Stimulated activated CD8-positive, alpha-beta memory T cell treated with anti-CD3 and anti-CD28 coated beads, Interleukin-4, amount 100 ng/mL, for 1 hour (primary cell): ENCODE data around the gene MICA.
"Not testable (repeated sequence)": the region's sequence is repeated elsewhere in the genome, so short reads cannot be mapped to it uniquely, and the experiment has no call there.

Experiments used
- DNase-seq, 2 donors: peaks; one replicate each; pipeline ENCODE4 v3.0.0-alpha.2; 2020; ENCODE audit warnings: low read depth in 2 of 2, low spot score in 1 of 2

The MICA gene

DNA sequence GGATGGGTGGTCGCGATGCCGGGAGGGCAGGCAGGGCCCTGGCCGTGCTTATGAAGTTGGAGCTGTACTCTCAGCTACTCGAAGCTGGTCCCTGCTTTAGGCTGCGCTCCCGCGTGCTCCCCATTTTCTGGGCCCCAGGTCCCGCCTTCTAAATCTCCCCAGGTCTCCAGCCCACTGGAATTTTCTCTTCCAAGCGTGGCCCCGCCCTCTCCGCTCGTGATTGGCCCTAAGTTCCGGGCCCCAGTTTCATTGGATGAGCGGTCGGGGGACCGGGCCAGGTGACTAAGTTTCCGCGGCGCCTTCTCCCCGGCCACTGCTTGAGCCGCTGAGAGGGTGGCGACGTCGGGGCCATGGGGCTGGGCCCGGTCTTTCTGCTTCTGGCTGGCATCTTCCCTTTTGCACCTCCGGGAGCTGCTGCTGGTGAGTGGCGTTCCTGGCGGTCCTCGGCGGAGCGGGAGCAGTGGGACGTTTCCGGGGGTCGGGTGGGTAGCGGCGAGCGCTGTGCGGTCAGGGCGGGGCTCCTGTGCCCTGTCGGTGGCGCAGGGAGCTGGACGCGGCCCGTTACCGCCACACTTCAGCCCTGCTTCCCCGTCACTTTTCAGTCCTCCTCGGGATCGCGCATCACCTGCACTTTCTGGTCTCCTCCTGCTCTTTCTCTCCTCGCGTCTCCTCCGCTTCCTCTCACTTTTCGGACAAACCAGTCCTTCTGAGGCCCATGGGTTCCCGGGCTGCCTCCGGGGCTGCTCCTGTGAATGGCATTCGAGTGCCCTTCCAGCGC is at the start of gene MICA:
Gene MICA, plus strand, starts transcription at position 313 of the 778 bp plus-strand sequence. Its CDS starts 38 bp downstream, at position 351.
- DNase-seq: peak; percentile 46 to 51

DNA sequence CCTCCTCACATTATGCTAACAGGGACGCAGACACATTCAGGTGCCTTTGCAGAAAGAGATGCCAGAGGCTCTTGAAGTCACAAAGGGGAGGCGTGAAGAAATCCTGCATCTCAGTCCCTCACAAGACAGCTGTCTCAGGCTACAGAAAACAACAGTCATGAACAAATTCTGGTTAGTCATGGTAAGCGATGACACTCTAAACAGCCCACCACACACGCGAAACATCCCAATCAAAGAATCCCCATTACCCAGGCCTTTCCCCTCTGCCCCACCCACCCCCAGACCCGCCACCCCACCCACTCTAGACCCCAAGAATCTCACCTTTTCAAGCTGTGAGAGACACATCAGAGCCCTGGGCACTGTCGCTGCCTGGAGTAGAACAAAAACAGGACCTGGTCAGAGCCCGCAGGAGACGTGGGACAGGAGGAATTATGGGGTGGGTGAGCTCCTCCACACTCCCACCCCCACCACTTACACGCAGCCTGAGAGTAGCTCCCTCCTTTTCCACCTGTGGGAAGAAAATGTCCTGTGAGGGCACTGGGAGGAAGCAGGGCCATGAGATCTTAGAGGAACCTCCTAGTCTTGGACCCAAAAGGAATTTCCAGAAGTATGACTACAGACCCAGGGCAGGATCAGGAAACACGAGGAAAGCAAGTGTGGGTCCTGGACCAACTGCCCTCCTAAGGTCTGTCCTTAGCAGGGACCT is 49.1 kb upstream of the MICA start:
- DNase-seq: no peak

DNA sequence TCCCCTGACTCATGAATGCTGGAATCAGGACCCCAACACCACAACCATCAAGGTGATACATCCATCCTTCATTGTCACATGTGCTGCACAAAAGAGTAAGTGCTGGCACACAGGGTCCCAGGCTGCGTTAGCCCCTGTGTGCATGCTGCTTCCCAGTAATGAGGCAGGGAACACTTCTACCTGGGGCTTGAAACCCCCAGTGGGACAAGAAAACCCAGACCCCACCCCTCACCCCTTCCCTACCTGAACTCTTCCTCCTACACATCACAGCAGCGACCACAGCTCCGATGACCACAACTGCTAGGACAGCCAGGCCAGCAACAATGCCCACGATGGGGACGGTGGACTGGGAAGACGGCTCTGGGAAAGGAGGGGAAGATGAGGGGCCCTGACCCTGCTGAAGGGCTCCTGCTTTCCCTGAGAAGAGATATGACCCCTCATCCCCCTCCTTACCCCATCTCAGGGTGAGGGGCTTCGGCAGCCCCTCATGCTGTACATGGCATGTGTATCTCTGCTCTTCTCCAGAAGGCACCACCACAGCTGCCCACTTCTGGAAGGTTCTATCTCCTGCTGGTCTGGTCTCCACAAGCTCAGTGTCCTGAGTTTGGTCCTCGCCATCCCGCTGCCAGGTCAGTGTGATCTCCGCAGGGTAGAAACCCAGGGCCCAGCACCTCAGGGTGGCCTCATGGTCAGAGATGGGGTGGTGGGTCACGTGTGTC is 48.4 kb upstream of the MICA start:
- no peak for DNase-seq

DNA sequence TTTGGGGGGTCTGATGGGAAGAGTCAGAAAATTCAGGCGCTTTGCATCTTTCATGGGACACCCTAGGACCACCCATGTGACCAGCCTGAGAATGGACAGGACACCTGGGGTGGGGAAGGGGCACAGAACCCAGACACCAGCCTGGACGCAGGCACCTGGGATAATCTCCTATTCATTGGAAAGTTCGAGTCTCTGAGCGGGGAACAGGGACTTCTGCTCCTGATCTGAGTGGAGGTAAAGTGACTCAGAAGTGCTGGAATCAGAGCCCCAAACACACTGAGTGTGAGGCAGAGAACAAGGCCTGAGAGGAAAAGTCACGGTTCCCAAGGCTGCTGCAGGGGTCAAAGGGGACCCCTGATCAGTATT is 47.8 kb upstream of the MICA start:
- DNase-seq: no peak

DNA sequence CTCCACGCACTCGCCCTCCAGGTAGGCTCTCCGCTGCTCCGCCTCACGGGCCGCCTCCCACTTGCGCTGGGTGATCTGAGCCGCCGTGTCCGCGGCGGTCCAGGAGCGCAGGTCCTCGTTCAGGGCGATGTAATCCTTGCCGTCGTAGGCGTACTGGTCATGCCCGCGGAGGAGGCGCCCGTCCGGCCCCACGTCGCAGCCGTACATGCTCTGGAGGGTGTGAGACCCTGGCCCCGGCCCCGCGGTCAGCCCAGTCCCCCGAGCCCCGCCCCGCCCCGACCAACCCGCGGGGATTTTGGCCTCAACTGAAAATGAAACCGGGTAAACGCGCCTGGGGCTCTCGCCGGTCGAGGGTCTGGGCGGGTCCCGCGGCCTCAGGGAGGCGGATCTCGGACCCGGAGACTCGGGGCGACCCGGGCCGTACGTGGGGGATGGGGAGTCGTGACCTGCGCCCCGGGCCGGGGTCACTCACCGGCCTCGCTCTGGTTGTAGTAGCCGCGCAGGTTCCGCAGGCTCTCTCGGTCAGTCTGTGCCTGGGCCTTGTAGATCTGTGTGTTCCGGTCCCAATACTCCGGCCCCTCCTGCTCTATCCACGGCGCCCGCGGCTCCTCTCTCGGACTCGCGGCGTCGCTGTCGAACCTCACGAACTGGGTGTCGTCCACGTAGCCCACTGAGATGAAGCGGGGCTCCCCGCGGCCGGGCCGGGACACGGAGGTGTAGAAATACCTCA is 47.0 kb upstream of the MICA start:
- DNase-seq: no peak

DNA sequence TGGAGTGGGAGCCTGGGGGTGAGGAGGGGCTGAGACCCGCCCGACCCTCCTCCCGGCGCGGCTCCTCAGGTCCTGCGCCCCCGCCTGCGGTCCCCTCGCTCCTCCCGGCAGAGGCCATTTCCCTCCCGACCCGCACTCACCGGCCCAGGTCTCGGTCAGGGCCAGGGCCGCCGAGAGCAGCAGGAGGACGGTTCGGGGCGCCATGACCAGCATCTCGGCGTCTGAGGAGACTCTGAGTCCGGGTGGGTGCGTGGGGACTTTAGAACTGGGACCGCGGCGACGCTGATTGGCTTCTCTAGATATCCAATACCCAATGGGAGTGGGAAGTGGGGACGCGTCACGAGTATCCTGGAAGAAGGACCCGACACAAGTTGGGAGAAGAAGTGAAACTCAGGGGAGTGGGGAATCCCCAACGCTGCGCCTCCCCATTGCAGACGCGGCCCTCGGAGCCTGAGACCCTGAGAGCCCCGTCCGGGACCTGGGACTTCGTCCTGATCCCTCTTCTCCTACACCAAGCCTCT is 46.4 kb upstream of the MICA start, which contains the start of gene HLA-B:
Gene HLA-B, minus strand, starts transcription at position 234 of the 521 bp plus-strand sequence. Its CDS starts 21 bp downstream, at position 213.
- peak; percentile 42 to 69 for DNase-seq

DNA sequence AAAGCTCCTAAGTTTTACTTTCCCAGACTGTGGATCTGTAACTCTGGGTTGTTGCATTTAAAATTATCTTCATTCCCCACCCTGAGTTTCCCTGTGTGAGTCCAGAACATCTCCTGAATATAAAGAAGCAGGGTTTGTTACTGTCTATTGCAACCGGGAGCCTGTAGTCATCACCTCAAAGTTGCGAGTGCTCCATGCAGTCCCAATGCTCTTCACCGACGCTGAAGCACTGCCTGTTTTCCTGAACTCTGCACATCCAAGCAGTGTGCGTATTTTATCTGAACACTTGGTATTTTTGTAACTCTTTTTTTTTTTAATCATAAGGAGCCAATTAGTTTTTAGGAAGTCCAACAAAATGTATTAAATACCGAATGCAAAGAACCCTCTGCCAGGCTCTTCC is 45.5 kb upstream of the MICA start:
- no peak for DNase-seq

DNA sequence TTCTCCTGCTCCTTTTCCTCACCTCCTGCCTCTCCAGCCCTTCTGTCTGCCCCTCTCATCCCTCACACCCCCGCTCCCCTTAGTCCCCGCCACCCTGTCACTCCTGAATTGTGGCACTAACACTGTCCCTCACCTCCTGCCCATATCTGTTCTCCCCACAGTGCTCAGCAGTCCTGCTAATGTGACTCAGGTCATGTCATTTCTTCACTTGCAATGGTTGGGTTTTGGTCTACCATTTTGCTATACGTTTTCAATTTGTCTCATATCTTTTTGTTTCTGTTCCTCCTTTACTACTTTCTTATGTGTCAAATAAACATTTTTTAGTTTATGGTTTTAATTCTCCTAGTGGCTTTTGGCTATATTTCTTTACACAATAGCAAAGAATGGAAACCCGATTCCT is 45.1 kb upstream of the MICA start:
- no peak for DNase-seq

DNA sequence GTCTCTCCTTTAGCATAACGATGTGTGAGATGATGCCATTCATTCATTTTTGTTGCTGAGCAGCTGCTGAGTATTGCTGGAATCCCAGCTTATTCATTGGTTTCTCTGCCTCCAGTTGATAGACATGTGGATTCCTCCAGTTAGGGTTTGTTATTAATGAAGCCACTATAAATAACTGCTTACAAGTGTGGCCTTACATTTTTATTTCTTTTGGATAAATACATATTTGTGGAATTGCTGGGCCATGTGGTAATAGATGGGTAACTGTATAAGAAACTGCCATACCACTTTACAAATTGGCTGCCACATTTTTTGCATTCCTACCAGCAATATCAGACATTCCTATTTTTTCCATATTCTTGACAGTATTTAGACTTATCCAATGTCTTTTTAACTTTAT is 43.8 kb upstream of the MICA start:
- DNase-seq: no peak

DNA sequence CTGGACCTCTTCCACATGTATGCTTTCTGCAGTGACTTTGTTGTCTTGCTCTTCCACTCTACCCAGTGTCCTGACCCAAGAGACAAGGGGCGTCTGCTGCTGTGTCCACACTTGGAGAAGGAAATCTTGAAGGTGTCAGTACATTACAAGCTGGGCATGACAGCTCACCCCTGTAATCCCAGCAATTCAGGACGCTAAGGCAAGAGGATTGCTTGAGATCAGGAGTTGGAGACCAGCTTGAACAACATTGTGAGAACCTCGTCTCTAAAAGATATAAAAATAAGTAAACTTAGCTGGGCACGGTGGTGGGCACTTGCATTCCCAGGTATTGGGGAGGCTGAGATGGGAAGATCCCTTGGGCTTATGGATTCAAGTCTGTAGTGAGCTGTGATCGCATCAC is 40.6 kb upstream of the MICA start:
- DNase-seq: no peak

DNA sequence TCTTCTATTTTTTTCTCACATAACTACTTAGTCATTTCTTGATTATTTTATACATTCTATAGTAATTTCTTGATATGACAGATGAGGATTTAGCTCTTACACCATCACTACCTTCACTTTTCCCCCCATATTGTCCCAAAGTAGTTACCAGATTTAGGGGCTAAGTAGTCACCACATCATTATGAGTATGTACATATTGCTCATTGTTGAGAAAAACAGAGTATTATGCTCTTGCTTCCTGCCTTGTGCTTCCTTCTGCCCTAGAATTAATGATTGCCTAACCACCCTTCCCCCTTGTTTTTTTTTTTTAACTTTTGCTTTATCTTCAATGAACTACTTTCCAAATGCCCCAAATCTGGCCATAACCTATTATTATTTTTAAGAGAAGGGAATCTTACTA is 39.6 kb upstream of the MICA start:
- DNase-seq: no peak

DNA sequence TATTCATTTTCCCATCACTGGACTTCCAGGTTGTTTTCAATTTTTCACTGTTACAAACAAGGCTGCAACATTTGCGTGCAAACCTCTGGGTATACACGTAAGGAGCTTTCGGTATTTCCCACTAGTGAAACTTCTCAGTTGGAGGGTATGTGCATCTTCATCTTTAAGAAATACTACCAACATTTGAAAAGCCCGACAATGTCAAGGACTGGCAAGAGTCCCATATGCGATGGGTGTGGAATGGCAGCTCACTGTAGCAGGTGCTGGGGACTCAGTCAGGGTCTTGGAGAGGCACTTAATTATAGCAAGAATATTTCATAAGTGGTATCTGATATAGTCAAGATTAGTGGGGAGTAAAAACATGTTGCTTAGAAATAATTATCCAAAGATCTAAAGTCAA is 37.5 kb upstream of the MICA start:
- DNase-seq: no peak

DNA sequence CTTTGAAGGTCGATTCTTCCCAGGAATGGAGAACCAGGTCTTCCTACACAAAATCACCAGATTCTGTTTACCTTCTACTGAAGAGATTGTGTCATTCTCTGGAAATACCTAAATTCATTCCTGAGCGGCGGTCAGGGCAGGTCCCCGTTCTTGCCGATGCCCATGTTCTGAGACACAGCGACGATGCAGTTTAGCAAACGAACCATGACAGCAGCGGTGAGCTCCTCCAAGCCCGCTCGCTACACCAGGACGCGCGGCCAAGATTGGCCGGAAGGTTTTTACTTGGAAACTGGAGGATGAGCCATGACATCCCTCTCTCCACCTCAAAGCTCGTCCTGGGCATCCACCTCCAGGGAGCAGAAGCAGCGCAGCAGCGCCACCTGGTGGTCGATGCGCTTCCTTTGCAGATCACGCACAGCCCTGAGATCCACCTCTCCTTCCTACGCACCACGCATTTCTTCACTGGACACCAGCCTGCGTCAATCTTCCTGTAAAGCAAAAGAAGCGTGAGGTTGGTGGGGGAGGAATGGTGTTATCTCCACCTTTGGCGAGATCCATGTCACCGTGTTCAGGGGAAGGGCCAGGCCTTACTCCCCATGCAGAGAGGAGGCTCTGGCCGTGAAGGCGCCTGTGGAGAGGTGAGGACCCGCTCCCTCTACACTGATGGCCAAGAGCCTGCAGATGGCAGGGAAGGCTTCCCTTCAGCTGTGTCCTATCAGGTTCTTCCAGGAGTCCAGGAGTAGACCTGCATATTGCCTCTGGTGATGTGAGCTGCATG is 36.5 kb upstream of the MICA start:
- peak; percentile 65 to 83 for DNase-seq

DNA sequence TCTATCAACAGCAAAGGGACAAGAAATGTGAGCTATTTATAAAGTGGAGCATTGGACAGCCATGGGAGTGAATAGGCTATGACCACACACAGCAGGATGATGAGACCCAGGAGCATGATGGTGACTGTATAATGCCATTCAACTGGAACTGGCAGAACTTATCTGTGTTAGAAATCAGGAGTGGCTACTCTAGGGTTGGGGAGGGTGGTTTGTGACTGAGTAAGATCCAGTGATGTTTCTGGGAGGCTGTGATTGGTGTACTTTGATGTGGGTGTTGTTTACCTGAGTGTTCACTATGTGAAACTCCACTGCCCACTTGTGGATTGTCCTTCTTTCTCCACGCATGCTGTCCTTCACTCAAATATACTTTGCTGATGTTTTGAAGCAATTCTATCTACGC is 34.9 kb upstream of the MICA start:
- no peak for DNase-seq

DNA sequence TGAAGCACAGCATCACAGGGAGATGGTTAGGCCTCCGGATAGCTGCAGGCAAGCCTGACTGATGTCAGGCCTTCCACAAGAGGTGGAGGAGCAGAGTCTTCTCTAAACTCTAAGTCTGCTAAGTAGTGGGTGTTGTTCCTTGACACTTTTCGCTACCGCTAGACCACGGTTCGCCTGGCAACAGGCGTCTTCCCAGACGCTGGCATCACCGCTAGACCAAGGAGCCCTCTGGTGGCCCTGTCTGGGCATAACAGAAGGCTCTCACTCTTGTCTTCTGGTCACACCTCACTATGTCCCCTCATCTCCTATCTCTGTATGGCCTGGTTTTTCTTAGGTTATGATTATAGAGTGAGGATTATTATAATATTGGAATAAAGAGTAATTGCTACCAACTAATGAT is 29.3 kb upstream of the MICA start:
- not testable (repeated sequence) for DNase-seq

DNA sequence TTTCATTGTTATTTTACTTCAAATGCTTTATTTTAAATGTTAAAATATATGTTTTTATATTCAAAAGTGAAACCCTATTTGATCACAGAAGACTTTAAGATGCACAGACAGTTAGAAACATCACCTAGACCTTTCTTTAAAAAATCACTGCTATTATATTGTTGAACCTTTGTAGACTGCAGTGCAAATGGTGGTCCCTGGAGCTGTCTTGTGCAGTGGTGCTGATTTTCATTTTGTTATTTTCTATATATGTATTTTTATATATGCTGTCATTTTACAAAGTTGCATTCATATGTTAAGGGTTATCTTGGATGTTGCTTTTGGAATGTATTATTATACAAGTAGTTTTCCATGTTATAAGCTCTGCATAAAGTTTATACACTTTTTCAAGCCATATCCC is 27.7 kb upstream of the MICA start:
- no peak for DNase-seq

DNA sequence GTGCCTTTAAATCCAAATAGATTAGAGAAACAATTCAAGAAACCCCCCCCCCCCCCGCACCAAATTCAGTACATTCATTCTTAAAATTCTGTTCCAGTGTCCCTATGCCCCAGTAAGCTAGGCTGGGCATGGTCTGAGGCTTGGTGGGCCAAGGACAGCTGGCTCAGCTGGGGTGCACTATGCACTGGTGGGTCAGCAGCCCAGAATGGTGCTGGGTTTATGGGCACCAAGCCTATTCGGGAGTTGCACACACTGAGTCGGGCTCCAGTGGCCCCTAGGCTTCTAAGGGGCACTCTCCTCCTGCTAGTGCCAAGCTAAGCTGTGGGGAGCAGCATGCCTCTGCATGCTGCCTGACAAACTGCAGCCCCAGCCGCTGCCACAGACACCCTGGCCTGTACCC is 26.4 kb upstream of the MICA start:
- no peak for DNase-seq

DNA sequence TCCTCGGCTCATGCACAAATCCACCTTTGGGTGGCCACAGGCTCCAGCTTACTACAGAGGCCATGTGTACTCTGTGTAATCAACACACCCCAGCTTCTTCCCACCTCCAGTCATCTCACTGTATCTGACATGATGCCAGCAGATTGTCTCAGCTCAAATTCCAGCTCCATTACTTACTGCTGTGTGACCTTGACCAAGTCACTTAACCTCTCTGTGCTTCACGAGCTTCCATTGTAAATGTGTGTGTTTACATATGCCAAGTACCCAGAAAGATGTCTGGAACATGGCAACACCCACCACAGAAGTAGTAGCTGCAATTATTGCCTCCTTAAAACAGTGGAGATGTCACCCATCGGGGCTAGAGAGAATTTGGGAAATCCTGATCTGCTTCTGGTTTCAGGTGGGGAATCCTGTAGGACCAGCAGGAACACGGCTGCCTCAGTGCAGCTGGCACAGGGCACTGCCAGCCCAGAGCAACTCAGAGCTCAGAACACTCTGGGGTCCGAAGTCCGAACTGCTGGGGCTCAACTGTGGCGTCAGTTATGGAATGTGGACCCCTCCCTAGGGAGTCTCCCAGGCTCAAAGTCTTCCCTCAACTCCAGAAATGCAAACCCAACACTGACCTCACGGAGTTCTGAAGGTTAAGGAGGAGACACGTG is 25.2 kb upstream of the MICA start:
- no peak for DNase-seq

DNA sequence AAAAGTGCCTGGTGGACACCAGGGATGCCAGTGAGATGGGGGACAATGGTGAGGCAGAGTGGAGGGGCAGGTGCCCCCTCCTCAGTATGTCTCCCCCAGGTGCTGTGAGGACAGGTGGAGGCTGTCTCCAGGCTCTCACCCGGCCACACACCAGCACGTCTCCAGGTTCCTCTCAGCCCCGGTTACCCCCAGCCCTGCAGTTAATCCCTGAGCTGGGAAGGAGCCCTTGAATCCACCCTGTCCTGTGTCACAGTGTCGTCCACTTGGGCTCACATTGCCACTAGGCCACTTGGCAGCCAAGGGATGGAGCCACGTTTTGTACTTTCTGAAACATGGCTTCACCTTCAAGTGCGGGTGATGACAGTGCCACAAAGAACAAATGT is 24.7 kb upstream of the MICA start:
- DNase-seq: no peak

DNA sequence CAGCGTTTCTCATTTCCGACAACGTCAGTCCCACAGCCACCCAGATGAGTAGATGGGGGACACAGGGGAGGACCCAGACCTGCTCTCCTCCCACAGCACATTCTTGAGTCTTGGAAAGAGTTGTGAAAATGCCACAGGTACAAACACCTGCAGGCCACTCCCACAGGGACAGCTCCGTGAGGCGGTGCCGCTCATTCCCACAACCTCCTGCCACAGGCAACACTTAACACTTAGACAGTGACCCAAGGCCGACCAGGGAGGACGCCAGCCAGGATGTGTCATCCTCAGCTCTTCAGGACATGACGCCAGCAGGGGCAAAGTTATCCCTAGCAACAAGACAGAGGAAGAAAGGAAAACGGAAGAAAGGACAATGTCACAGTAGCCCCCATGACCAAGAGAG is 23.5 kb upstream of the MICA start:
- DNase-seq: no peak
